CD14-positive monocyte (primary cell): ENCODE data around the gene DLX5. TPM values are rescaled to one million over a fixed set of nuclear protein-coding genes. Genes with fewer than 3 reads are reported as not detected.
"Not testable (repeated sequence)": the region's sequence is repeated elsewhere in the genome, so short reads cannot be mapped to it uniquely, and the experiment has no call there.

ENCODE experiments used
- DNase-seq, 3 donors: peaks; one replicate each; pipeline ENCODE4 v3.0.0-alpha.2; 2011 to 2022
- H2AFZ ChIP-seq: 2 replicates; pipeline ENCODE4 v1.6.0; 2012; ENCODE audit warnings: mild to moderate bottlenecking, low read depth, low read length, inconsistent platforms; ENCODE audit not compliant: insufficient read depth, poor library complexity, severe bottlenecking
- H3K27ac ChIP-seq, 2 donors: 1 replicate in 1 of 2; 2 replicates in 1 of 2; pipeline ENCODE4 v1.5.1; 2012 to 2013; ENCODE audit warnings: low read length in 2 of 2, control low read depth in 1 of 2, inconsistent platforms in 1 of 2, low read depth in 1 of 2, mild to moderate bottlenecking in 1 of 2
- H3K27me3 ChIP-seq, 2 donors: one replicate each; pipeline versions ENCODE4 v1.6.0 to v1.6.1; 2011 to 2013; ENCODE audit warnings: low read length in 2 of 2; ENCODE audit not compliant: control insufficient read depth in 2 of 2, insufficient read depth in 2 of 2
- H3K36me3 ChIP-seq, 2 donors: replicated peaks in 1 of 2; 1 replicate in 1 of 2; 2 replicates in 1 of 2; pipeline versions ENCODE4 v1.5.1 to v1.6.1; 2012 to 2013; ENCODE audit warnings: low read length in 2 of 2, control low read depth in 1 of 2, inconsistent platforms in 1 of 2, mild to moderate bottlenecking in 1 of 2; ENCODE audit not compliant: insufficient read depth in 2 of 2, control insufficient read depth in 1 of 2
- H3K4me1 ChIP-seq, 2 donors: 1 replicate in 1 of 2; 2 replicates in 1 of 2; pipeline versions ENCODE4 v1.5.1 to v1.6.1; 2012 to 2013; ENCODE audit warnings: low read length in 2 of 2, control low read depth in 1 of 2, inconsistent platforms in 1 of 2, mild to moderate bottlenecking in 1 of 2, moderate library complexity in 1 of 2; ENCODE audit not compliant: insufficient read depth in 2 of 2, control insufficient read depth in 1 of 2
- H3K4me2 ChIP-seq: replicated peaks from 2 replicates; pipeline ENCODE3; 2012; ENCODE audit warnings: low read length, moderate library complexity, mild to moderate bottlenecking; ENCODE audit not compliant: poor library complexity, severe bottlenecking; ENCODE audit errors: extremely low read depth
- H3K4me3 ChIP-seq, 3 experiments: fragments of 200-600 bp in 1 of 3; sonication (generic) in 1 of 3; replicated peaks in 1 of 3; 1 replicate in 2 of 3; 2 replicates in 1 of 3; pipeline ENCODE4 v1.5.1; 2011 to 2013; ENCODE audit warnings: low read length in 3 of 3, mild to moderate bottlenecking in 3 of 3, control low read depth in 2 of 3, low read depth in 2 of 3, inconsistent platforms in 1 of 3, moderate library complexity in 1 of 3
- H3K79me2 ChIP-seq: 2 replicates; pipeline ENCODE4 v1.6.0; 2012; ENCODE audit warnings: mild to moderate bottlenecking, control low read depth, inconsistent platforms, low read length, moderate library complexity; ENCODE audit not compliant: insufficient read depth
- H3K9ac ChIP-seq: 2 replicates; pipeline ENCODE4 v1.6.0; 2017; ENCODE audit warnings: low read length, mild to moderate bottlenecking; ENCODE audit not compliant: insufficient read depth, poor library complexity, severe bottlenecking
- H3K9me3 ChIP-seq, 2 donors: replicated peaks in 1 of 2; 1 replicate in 1 of 2; 2 replicates in 1 of 2; pipeline versions ENCODE4 v1.5.1 to v1.6.1; 2012 to 2013; ENCODE audit warnings: low read length in 2 of 2, control low read depth in 1 of 2; ENCODE audit not compliant: control insufficient read depth in 1 of 2, insufficient read depth in 1 of 2
- H4K20me1 ChIP-seq: 2 replicates; pipeline ENCODE4 v1.6.0; 2012; ENCODE audit warnings: mild to moderate bottlenecking, low read length, control low read depth, moderate library complexity; ENCODE audit not compliant: insufficient read depth
- H3K27ac Mint-ChIP-seq, 7 donors: one replicate each; pipeline ENCODE4 v1.8.0; 2020; ENCODE audit warnings: mild to moderate bottlenecking in 7 of 7, mixed read lengths in 7 of 7, moderate library complexity in 6 of 7, inconsistent platforms in 2 of 7
- H3K27me3 Mint-ChIP-seq, 3 donors: one replicate each; pipeline ENCODE4 v1.8.0; 2021 to 2022; ENCODE audit warnings: low read depth in 3 of 3, mild to moderate bottlenecking in 3 of 3, mixed read lengths in 3 of 3, moderate library complexity in 3 of 3, inconsistent platforms in 1 of 3
- H3K36me3 Mint-ChIP-seq, 2 donors: one replicate each; pipeline ENCODE4 v1.8.0; 2020; ENCODE audit warnings: mixed read lengths in 2 of 2, inconsistent platforms in 1 of 2, mild to moderate bottlenecking in 1 of 2
- H3K4me1 Mint-ChIP-seq: one replicate; pipeline ENCODE4 v1.8.0; 2020; ENCODE audit warnings: mild to moderate bottlenecking, mixed read lengths
- H3K4me3 Mint-ChIP-seq, 2 donors: one replicate each; pipeline ENCODE4 v1.8.0; 2020; ENCODE audit warnings: mild to moderate bottlenecking in 2 of 2, mixed read lengths in 2 of 2, moderate library complexity in 1 of 2
- H3K9me3 Mint-ChIP-seq, 7 donors: one replicate each; pipeline ENCODE4 v1.8.0; 2020 to 2022; ENCODE audit warnings: mixed read lengths in 7 of 7, mild to moderate bottlenecking in 6 of 7, moderate library complexity in 6 of 7, inconsistent platforms in 2 of 7
- WGBS: methylation state at CpG from one replicate; pipeline ENCODE4 v1.1.5; 2013; ENCODE audit warnings: missing lambda C conversion rate; ENCODE audit not compliant: insufficient coverage; 5-methylcytosine and 5-hydroxymethylcytosine counted together
- intact Hi-C, 2 donors: fragments of 100-400 bp; cut with micrococcal nuclease; formaldehyde crosslinking; loops; one replicate each; pipeline versions ENCODE4 v1.15.0 to v1.15.1; 2023
- polyA plus RNA-seq, 3 donors: library from polyadenylated mRNA; depleted of rRNA in 1 of 3; unstranded in 2 of 3; stranded (reverse) in 1 of 3; fragments of 300-500 nt in 2 of 3; fragments of >200 nt in 1 of 3; fragmentation: Illumina TruSeq in 2 of 3; gene quantifications; 1 replicate in 2 of 3; 2 replicates in 1 of 3; pipeline ENCODE4 v1.2.3, GENCODE V29; 2012 to 2021
- TF ChIP-seq, protein P1 (sequence below): fragments of 200-600 bp; IDR thresholded peaks from one replicate; pipeline ENCODE4 v1.8.0; 2022; ENCODE audit warnings: antibody characterized with exemption, mild to moderate bottlenecking

The DLX5 gene
- polyA plus RNA-seq, 3 donors, result not detected

DNA sequence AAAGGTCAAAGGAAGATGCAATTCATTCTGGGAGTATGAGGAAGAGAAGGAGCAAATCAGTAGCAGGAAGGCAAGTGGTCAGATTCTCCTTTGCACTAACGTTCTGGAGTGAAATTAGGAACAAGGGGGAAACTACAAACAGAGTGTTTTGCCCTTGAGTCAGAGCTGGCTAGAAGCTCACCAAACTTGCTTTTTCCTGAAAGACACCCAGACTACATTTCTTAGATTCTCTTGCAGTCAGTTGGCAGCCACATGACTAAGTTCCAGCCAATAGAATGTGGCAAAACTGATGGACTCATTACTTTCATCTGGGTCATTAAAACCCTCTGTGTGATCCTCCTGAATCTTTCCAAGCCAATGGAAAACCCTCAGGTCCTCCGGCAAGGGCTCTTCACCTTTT lies 18.6 kb upstream of the DLX5 start:
- TF ChIP-seq, protein P1, sequence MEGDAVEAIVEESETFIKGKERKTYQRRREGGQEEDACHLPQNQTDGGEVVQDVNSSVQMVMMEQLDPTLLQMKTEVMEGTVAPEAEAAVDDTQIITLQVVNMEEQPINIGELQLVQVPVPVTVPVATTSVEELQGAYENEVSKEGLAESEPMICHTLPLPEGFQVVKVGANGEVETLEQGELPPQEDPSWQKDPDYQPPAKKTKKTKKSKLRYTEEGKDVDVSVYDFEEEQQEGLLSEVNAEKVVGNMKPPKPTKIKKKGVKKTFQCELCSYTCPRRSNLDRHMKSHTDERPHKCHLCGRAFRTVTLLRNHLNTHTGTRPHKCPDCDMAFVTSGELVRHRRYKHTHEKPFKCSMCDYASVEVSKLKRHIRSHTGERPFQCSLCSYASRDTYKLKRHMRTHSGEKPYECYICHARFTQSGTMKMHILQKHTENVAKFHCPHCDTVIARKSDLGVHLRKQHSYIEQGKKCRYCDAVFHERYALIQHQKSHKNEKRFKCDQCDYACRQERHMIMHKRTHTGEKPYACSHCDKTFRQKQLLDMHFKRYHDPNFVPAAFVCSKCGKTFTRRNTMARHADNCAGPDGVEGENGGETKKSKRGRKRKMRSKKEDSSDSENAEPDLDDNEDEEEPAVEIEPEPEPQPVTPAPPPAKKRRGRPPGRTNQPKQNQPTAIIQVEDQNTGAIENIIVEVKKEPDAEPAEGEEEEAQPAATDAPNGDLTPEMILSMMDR, result no peak
- H3K27me3 ChIP-seq, result peaks cover 7 to 9% of the 10 kb centered on the region in 2 donors
- Mint-ChIP-seq H3K4me3 (no peak overlapping the region), H3K27me3 (peaks cover 6 to 16% (median 13%) of the 10 kb centered on the region in 3 donors), H3K9me3 (peaks cover 0 to 10% (median 0%) of the 10 kb centered on the region in 7 donors), H3K4me1 (no peaks in the 10 kb centered on the region), H3K27ac (no peak overlapping the region), H3K36me3 (no peaks in the 10 kb centered on the region)
- H3K9ac ChIP-seq, result no peak overlapping the region
- intact Hi-C loops, result no loop called here
- no peak overlapping the region for H3K4me3 ChIP-seq
- H4K20me1 ChIP-seq, result no peaks in the 10 kb centered on the region
- 0% methylated on average over 1 of the region's 2 CpGs for WGBS
- H2AFZ ChIP-seq, result no peak overlapping the region
- no peak overlapping the region for H3K4me2 ChIP-seq
- H3K9me3 ChIP-seq, result no peaks in the 10 kb centered on the region
- no peak for DNase-seq
- H3K36me3 ChIP-seq, result no peaks in the 10 kb centered on the region
- no peak overlapping the region for H3K27ac ChIP-seq
- H3K4me1 ChIP-seq, result no peaks in the 10 kb centered on the region
- H3K79me2 ChIP-seq, result no peaks in the 10 kb centered on the region

- H3K36me3 Mint-ChIP-seq, result no peaks in the 10 kb centered on the region
- whole genome bisulfite sequencing, result 79% methylated on average over 1 of the region's 5 CpGs
- H3K9me3 Mint-ChIP-seq, result peaks cover 0 to 7% (median 4%) of the 10 kb centered on the region in 7 donors
- Histone ChIP-seq H3K36me3 (no peaks in the 10 kb centered on the region), H3K9me3 (peaks cover 0 to 4% of the 10 kb centered on the region in 2 donors), H2AFZ (no peak overlapping the region), H3K9ac (no peak overlapping the region), H3K4me1 (no peaks in the 10 kb centered on the region), H3K4me2 (no peak overlapping the region), H3K79me2 (no peaks in the 10 kb centered on the region), H3K4me3 (no peak overlapping the region), H3K27me3 (peaks cover 7 to 9% of the 10 kb centered on the region in 2 donors), H4K20me1 (no peaks in the 10 kb centered on the region), H3K27ac (no peak overlapping the region)
- no peaks in the 10 kb centered on the region for H3K4me1 Mint-ChIP-seq
- H3K4me3 Mint-ChIP-seq, result no peak overlapping the region
- TF ChIP-seq, protein P1, result no peak
- intact Hi-C loops, result no loop called here
- H3K27me3 Mint-ChIP-seq, result peaks cover 9 to 14% (median 11%) of the 10 kb centered on the region in 3 donors
- no peak for DNase-seq
- H3K27ac Mint-ChIP-seq, result no peak overlapping the region
Measured at GRCh38 chr7:97039374-97040065, 14.9 kb upstream of the DLX5 start.

- H4K20me1 ChIP-seq, H3K9me3 Mint-ChIP-seq, H3K79me2 ChIP-seq, H3K4me3 ChIP-seq, intact Hi-C loops, H3K4me3 Mint-ChIP-seq, H3K36me3 ChIP-seq, H3K9ac ChIP-seq, H3K9me3 ChIP-seq, H3K4me2 ChIP-seq, H3K27ac Mint-ChIP-seq, H2AFZ ChIP-seq, H3K4me1 Mint-ChIP-seq, H3K36me3 Mint-ChIP-seq, H3K27ac ChIP-seq, H3K4me1 ChIP-seq, DNase-seq: not testable (repeated sequence)
- peaks cover 5 to 21% of the 10 kb centered on the region in 2 donors for H3K27me3 ChIP-seq
- peaks cover 5 to 16% (median 10%) of the 10 kb centered on the region in 3 donors for H3K27me3 Mint-ChIP-seq
- WGBS, result 93% methylated on average over 21 of the region's 30 CpGs
Measured at GRCh38 chr7:97034213-97034852, 9.7 kb upstream of the DLX5 start.
